Heart left ventricle (tissue), 16 donors: ENCODE data around the gene MMP21. TPM values are rescaled to one million over a fixed set of nuclear protein-coding genes. Genes with fewer than 3 reads are reported as not detected.
A peak's percentile ranks its signal among the peaks of the same experiment; 100 is the strongest.

ENCODE experiments used
- ATAC-seq, 4 donors: fragments of 200-7000 bp; cut with Tn5 transposase; one replicate each; pipeline ENCODE4 v1.9.1; 2020 to 2022; ENCODE audit warnings: moderate library complexity in 4 of 4, mild to moderate bottlenecking in 3 of 4, moderate number of reproducible peaks in 1 of 4
- DNase-seq, 5 donors: peaks; one replicate each; pipeline ENCODE4 v3.0.0-alpha.2; 2020
- H3K27ac ChIP-seq, 12 donors: fragments of 200-600 bp; sonication (generic) in 4 of 12; one replicate each; pipeline versions ENCODE4 v1.5.0 to v1.8.0; 2016 to 2022; ENCODE audit warnings: mild to moderate bottlenecking in 2 of 12
- H3K27me3 ChIP-seq, 9 donors: fragments of 200-600 bp; sonication (generic) in 2 of 9; one replicate each; pipeline versions ENCODE4 v1.5.1 to v1.8.0; 2016 to 2022; ENCODE audit warnings: mild to moderate bottlenecking in 3 of 9
- H3K36me3 ChIP-seq, 9 donors: fragments of 200-600 bp; sonication (generic) in 2 of 9; one replicate each; pipeline versions ENCODE4 v1.5.0 to v1.8.0; 2018 to 2022; ENCODE audit warnings: mild to moderate bottlenecking in 2 of 9
- H3K4me1 ChIP-seq, 12 donors: fragments of 200-600 bp; sonication (generic) in 4 of 12; one replicate each; pipeline versions ENCODE4 v1.5.0 to v1.8.0; 2016 to 2022; ENCODE audit warnings: mild to moderate bottlenecking in 3 of 12
- H3K4me3 ChIP-seq, 12 donors: fragments of 200-600 bp; sonication (generic) in 4 of 12; one replicate each; pipeline versions ENCODE4 v1.5.0 to v1.8.0; 2017 to 2022; ENCODE audit warnings: mild to moderate bottlenecking in 9 of 12, moderate library complexity in 4 of 12
- H3K9me3 ChIP-seq, 12 donors: fragments of 200-600 bp; sonication (generic) in 4 of 12; one replicate each; pipeline versions ENCODE4 v1.5.0 to v1.8.0; 2016 to 2022; ENCODE audit warnings: mild to moderate bottlenecking in 1 of 12
- CTCF ChIP-seq, 12 donors: fragments of 200-600 bp; sonication (generic) in 4 of 12; IDR thresholded peaks; one replicate each; pipeline versions ENCODE4 v1.5.0 to v1.8.0; 2018 to 2022; ENCODE audit warnings: antibody characterized with exemption in 12 of 12, mild to moderate bottlenecking in 5 of 12
- POLR2A ChIP-seq, 2 donors: fragments of 450-650 bp; IDR thresholded peaks; one replicate each; pipeline ENCODE4 v1.6.1; 2017; ENCODE audit warnings: antibody characterized with exemption in 2 of 2, mild to moderate bottlenecking in 2 of 2, moderate library complexity in 2 of 2
- WGBS, 4 donors: extraction: QIAGEN DNeasy Blood & Tissue Kit in 2 of 4; methylation state at CpG; one replicate each; pipeline versions ENCODE4 v1.1.5 to v1.1.7; 2013 to 2018; 5-methylcytosine and 5-hydroxymethylcytosine counted together
- intact Hi-C, 10 donors: fragments of 100-400 bp; cut with DNase I; formaldehyde crosslinking; loops; one replicate each; pipeline versions ENCODE4 v1.11.1 to v1.14.2; 2022
- polyA plus RNA-seq, 2 donors: library from polyadenylated mRNA; stranded (reverse); fragments of 200-250 nt; gene quantifications; one replicate each; pipeline ENCODE4 v1.2.3, GENCODE V29; 2013
- total RNA-seq, 9 donors: library from RNA; depleted of rRNA in 2 of 9; stranded (reverse); fragments of >200 nt in 2 of 9; fragmentation: NEBNext Ultra II Directional in 3 of 9; extraction: Animal tissue kit (Norgen Biotek cat#: 25700) in 3 of 9; gene quantifications; one replicate each; pipeline versions ENCODE4 v1.1.0 to v1.2.4, GENCODE V29; 2016 to 2023
- donor health status: ischemic (EF 13 %, LVEDD 7.1; RV severe dilation, severe dysfunction).
- donor health status: healthy with polysubstance abuse.
- donor health status: DM: no; HTN: yes; CAD: no.
- donor health status: DM: no; HTN: no; CAD: no.
- donor health status: ischemic (EF 25% LVEDD 6.9; RV normal size, moderate dysfunction).
- donor health status: ischemic (EF 25% LVEDD 5.7; RV mildly dilated, moderate dysfunction).
- donor health status: healthy.
- donor health status: DM: yes; HTN: yes; CAD: no.
- donor health status: ischemic (EF 35%, LVEDD 5.7; RV mildly dilated, moderate dysfunction).
- donor health status: nonischemic (EF 11% LVEDD 7.7; RV severe dilation, severe dysfunction).
- donor health status: DM: yes; HTN: yes; CAD: no.
- donor health status: PGD.
- donor health status: ischemic (EF 29% LVEDD 5.4; RV normal size, mild dysfunction).
- donor health status: nonischemic (EF 23%, LVEDD 6.1; RV moderate dilation, normal function).

MMP21 gene
- total and polyA plus RNA-seq, 11 donors: 0.09 to 0.25 (median 0.11) TPM; not detected in 8

DNA sequence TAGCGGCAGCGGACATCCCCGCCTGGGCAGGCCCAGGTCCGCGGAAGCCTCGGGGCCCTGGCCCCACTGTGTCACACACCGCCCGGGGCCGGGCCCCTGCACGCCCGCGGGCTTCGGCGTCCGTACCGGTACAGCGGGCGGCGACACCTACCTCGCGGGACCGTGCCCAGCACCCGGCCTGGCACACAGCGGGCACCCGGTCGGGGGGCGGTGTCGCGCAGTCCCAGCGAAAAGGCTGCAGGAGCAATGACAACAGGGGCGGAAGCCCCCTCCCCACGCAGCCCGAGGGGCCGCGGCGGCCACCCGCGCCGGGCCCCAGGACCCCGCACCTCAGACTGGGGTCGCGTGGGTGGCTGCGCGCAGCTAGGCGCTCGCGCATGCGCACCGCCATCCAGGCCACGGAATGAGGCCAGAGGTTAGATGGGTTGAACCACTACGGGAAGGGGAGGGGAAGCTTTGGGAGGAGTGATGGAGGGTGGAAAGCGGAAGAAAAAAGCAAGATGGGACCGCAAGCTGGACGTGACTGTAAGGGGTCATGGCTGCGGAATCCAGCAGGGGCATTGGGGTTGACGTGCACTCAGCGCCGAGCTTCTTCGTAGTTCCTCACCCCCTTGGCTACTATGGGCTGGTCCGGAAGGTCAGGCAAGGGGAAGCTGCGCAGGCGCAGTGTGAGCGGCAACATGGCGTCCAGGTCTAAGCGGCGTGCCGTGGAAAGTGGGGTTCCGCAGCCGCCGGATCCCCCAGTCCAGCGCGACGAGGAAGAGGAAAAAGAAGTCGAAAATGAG is 47.4 kb upstream of the MMP21 start, which contains the start of the genes BCCIP and UROS:
Gene BCCIP, plus strand, starts transcription at position 669 of the 785 bp plus-strand sequence. Its CDS starts 12 bp downstream, at position 681.
Gene UROS, minus strand, starts transcription at position 381 of the 785 bp plus-strand sequence. CDS start 6,759 bp downstream, outside the sequence.
- DNase-seq: peak; percentile 91 to 97 (median 92)
- peak; percentile 85 to 96 (median 94) for ATAC-seq
- H3K9me3 ChIP-seq: no peaks in the 10 kb centered on the region

DNA sequence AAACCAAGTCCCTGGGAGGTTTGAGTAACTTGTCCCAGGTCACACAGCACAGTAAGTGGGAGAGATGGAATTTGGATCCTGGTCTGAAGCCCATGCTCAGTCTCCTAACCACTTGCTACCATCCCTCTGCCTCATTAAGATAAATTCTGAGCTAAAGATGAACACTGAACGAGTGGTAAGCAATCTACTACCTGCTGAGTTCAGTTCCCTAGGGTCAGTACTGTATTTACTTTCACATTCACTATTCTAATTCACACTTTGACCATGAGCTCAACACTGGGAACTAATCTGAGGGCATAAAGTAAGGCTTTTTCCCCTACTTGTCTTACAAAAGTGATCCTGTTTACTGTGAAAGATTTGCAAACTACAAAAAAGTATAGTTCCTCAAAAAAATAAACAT is 45.1 kb upstream of the MMP21 start:
- Histone ChIP-seq H3K4me3 (no peak overlapping the region), H3K36me3 (peaks cover 0 to 10% (median 5%) of the 10 kb centered on the region in 9 donors), H3K27me3 (no peaks in the 10 kb centered on the region), H3K4me1 (peaks cover 6 to 40% (median 30%) of the 10 kb centered on the region in 12 donors), H3K27ac (no peak overlapping the region), H3K9me3 (no peaks in the 10 kb centered on the region)
- DNase-seq (no peak), ATAC-seq (no peak)
- 20 to 46% (median 38%) methylated on average over 1 of the region's 1 CpG for WGBS, 4 donors
- intact Hi-C loops: loop anchor here in 1 of 10 donors (5.0 to 10.0 kb wide), 2 partner anchors 76 to 903 kb away; no protein-coding TSS in a partner anchor
- TF ChIP-seq POLR2A (IDR thresholded peaks at IDR 0.05) (no peak), CTCF (IDR thresholded peaks at IDR 0.05) (no peak)

More for the DNA sequence above, 47.4 kb upstream of the MMP21 start, which contains the start of the genes BCCIP and UROS:
- Histone ChIP-seq H3K36me3 (peaks cover 0 to 29% (median 15%) of the 10 kb centered on the region in 9 donors), H3K4me1 (peaks cover 6 to 44% (median 32%) of the 10 kb centered on the region in 12 donors), H3K27ac (peak within 1 kb of the TSS; percentile 83 to 97 (median 90)), H3K27me3 (no peaks in the 10 kb centered on the region), H3K4me3 (peak within 1 kb of the TSS; percentile 71 to 99 (median 95))
- TF ChIP-seq POLR2A (IDR thresholded peaks at IDR 0.05) (peak in 1 of 2 donors; percentile 52), CTCF (IDR thresholded peaks at IDR 0.05) (peak in 2 of 12 donors; percentile 11 to 18)
- WGBS, 4 donors: 0 to 1% (median 0%) methylated on average over 55 to 74 of the region's 74 CpGs
- intact Hi-C loops: loop anchor here in 1 of 10 donors (5.0 to 10.0 kb wide), 2 partner anchors 78 to 906 kb away; no protein-coding TSS in a partner anchor

DNA sequence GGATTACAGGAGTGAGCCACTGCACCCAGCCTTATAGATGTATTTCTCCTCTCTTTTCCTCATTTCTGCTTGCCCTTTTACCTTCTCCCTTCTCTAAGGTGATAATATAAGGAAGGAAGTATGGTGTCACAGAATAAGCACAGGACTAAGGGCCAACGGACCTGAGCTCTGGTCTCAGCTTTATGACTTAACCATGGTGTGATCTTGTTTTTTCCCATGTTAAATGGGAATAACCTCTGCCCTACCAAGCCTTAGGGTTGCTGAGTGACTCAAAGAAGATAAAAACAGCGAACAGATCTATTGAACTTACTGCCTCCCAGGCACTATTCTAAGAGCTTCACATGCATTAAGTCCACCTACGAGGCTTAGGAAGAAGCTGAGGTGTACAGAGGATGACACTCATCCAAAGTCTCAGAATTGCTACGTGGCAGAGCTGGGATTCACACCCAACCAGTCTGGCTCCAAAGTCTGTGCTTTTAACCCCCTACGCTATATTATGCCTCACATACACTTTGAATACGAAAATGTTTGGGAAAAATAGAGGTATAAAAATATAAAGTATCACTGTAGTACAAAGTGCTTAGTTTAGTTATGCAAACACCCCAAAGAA is 41.8 kb upstream of the MMP21 start:
- Histone ChIP-seq H3K27ac (no peak overlapping the region), H3K4me1 (peaks cover 0 to 21% (median 10%) of the 10 kb centered on the region in 12 donors), H3K9me3 (no peaks in the 10 kb centered on the region), H3K4me3 (no peak overlapping the region), H3K27me3 (no peaks in the 10 kb centered on the region), H3K36me3 (peaks cover 0 to 41% (median 34%) of the 10 kb centered on the region in 9 donors)
- TF ChIP-seq CTCF (IDR thresholded peaks at IDR 0.05) (no peak), POLR2A (IDR thresholded peaks at IDR 0.05) (no peak)
- DNase-seq (no peak), ATAC-seq (no peak)
- 88 to 91% (median 89%) methylated on average over 6 of the region's 6 CpGs for WGBS, 4 donors
- intact Hi-C loops: no loop called here

DNA sequence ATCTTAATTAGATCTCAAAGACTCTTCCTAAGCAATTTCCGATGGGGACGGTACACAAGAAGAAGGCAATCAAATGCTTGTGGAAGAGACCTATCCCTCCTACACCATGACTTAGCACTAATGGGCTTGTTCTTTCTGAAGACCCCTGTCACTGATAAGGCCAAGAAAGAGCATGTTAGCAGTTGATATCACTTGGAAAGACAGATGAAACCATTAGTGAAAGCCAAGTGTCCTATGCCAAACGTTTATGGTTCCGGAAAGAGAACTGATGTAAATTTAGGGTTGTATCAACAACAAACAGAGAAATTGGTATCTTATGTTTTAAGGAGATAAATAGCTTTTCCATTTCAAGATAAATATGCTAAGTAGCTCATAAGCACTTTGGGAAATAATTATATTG is 40.9 kb upstream of the MMP21 start:
- Histone ChIP-seq H3K9me3 (no peaks in the 10 kb centered on the region), H3K27me3 (no peaks in the 10 kb centered on the region), H3K4me1 (peaks cover 0 to 12% (median 1%) of the 10 kb centered on the region in 12 donors), H3K36me3 (peaks cover 0 to 50% (median 34%) of the 10 kb centered on the region in 9 donors), H3K27ac (no peak overlapping the region), H3K4me3 (no peak overlapping the region)
- intact Hi-C loops: no loop called here
- ATAC-seq (no peak), DNase-seq (no peak)
- WGBS, 4 donors: 81 to 85% (median 82%) methylated on average over 4 of the region's 4 CpGs
- TF ChIP-seq POLR2A (IDR thresholded peaks at IDR 0.05): no peak
- no peak for TF ChIP-seq CTCF (IDR thresholded peaks at IDR 0.05)
